Esophagus muscularis mucosa (tissue), 3 donors: ENCODE results near the gene ZNF492.
"Not testable (repeated sequence)": the region's sequence is repeated elsewhere in the genome, so short reads cannot be mapped to it uniquely, and the experiment has no call there.

ENCODE experiments used
- POLR2AphosphoS5 ChIP-seq, 2 donors: sonication (generic); formaldehyde crosslinking; IDR thresholded peaks; one replicate each; pipeline ENCODE4 v1.6.1; 2017; ENCODE audit warnings: antibody characterized with exemption in 2 of 2
- TF ChIP-seq, protein P1 (sequence below), 3 experiments: fragments of 200-600 bp in 2 of 3; fragments of 450-650 bp in 1 of 3; sonication (generic) in 2 of 3; IDR thresholded peaks; one replicate each; pipeline ENCODE4 v1.5.1; 2017 to 2019; ENCODE audit warnings: antibody characterized with exemption in 3 of 3, mild to moderate bottlenecking in 2 of 3, moderate library complexity in 1 of 3

DNA sequence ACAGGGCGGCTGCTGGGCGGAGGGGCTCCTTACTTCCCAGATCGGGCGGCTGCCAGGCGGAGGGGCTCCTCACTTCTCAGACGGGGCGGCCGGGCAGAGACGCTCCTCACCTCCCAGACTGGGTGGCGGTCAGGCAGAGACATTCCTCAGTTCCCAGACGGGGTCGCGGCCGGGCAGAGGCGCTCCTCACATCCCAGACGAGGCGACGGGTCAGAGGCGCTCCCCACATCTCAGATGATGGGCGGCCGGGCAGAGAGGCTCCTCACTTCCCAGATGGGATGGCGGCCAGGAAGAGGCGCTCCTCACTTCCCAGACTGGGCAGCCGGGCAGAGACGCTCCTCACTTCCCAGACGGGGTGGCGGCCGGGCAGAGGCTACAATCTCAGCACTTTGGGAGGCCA is 69.0 kb downstream of the ZNF492 start:
- not testable (repeated sequence) for TF ChIP-seq POLR2AphosphoS5 (IDR thresholded peaks at IDR 0.05)
- TF ChIP-seq, protein P1, sequence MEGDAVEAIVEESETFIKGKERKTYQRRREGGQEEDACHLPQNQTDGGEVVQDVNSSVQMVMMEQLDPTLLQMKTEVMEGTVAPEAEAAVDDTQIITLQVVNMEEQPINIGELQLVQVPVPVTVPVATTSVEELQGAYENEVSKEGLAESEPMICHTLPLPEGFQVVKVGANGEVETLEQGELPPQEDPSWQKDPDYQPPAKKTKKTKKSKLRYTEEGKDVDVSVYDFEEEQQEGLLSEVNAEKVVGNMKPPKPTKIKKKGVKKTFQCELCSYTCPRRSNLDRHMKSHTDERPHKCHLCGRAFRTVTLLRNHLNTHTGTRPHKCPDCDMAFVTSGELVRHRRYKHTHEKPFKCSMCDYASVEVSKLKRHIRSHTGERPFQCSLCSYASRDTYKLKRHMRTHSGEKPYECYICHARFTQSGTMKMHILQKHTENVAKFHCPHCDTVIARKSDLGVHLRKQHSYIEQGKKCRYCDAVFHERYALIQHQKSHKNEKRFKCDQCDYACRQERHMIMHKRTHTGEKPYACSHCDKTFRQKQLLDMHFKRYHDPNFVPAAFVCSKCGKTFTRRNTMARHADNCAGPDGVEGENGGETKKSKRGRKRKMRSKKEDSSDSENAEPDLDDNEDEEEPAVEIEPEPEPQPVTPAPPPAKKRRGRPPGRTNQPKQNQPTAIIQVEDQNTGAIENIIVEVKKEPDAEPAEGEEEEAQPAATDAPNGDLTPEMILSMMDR (IDR thresholded peaks at IDR 0.05) = not testable (repeated sequence)
